KG1 (cell line): ENCODE results near the gene VTI1A.

Source experiments
- DNase-seq: peaks from one replicate; lab custom pipeline; 2025; lab: John Stamatoyannopoulos, UW

VTI1A gene

DNA sequence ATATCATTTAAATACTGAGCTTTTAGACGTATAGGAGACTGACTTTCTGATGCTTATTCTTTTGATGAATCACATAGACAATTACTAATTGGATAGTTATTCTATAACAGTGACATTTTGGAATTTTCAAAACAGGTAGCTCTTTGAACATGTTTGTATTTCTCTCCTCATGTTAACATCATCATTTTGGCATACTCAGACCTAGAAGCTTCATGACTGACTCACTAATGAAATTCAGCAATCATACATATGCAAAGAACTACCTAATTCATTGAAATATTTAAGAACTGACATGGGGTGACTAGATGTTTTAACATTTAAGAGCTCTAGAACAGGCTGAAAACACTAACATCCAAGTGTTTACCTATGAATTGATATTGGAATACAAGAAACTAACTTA lies 192.3 kb downstream of the VTI1A start:
- DNase-seq = no peak

- DNase-seq = no peak
Observed at GRCh38 chr10:112640638-112641037, 193.6 kb downstream of the VTI1A start.

DNA sequence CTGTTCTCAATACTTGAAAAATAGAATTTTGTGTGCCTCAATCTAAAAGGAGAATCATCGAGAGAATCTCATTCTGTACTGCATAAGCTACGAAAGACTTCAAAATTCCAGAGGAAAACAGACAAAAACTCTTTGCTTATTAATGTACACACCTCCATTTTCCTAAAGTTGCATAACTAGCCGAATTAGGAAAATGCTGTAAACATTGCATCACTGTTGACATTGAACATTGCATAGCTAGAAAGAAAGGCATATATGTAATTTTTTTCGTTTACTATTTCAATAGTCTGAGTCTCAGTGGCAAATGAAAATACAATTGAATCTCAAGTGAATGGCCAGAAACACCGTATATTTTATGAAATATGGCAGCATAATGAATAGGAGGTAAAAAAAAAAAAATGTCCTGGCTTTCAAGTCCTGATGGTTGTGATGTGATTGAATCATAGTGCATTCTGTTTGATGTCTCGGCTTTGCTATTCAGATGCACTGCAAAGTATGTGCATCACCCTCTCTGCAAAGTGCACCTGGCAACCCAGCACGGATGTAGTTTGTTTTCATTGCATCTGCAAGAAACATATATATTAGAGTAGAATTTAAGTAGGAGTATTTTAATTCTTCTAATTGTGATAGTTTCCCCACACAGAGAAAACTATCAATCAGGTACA lies 196.7 kb downstream of the VTI1A start:
- no peak for DNase-seq

DNA sequence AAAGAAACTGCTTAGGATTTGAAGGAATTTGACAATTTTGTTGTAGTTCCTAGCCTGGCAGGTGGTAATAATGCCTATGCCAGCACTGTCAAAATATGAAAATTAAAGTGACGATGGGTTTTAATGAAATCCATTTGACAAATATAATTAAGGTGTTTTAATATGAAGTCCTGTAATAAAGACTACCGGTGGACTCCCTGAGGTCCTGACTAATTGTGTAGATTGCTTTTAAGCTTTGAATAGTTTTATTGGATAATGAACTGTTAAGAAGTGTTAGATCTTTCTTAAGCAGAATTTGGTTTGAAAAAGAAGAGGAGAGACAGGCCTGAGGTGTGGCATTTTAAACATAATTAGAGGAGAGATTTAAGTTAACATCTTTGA lies 197.2 kb downstream of the VTI1A start:
- no peak for DNase-seq

GRCh38 chr10:112649006-112649821 lies 202.2 kb downstream of the VTI1A start:
- DNase-seq = no peak

DNA sequence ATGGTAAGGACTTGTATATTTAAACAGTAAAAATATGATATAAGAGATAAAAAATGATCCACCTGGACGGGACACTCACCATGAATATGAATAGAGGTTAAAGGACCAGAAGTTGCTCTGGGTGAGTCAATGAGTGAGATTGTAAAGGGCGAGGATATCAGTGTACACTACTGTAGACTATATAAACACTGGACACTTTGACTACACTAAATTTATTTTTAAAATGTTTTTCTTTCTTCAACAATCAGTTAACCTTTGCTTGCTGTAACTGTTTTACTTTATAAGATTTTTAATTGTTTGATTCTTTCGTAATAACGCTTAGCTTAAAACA lies 202.8 kb downstream of the VTI1A start:
- no peak for DNase-seq

GRCh38 chr10:112650588-112651030 lies 203.6 kb downstream of the VTI1A start:
- no peak for DNase-seq

- no peak for DNase-seq
Observed at GRCh38 chr10:112653215-112653614, 206.2 kb downstream of the VTI1A start.

DNA sequence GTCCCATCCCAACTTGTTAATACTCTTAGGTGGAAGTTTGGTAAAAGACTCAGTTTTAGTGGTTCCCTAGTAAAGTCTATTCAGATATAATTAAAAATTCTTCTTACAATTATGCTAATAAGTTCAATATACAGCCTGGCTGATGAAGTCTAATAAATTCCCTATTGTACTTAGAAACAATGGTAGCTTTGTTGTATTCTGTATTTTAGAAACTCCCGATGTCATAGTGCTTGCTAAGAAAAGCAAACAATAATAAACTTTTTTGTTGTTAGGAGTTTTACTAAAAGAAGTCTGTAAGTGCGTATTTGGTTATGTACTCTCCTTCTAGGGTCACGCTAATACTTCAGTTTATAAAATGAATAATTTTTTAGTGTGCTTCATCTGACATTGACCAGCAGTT lies 206.8 kb downstream of the VTI1A start:
- DNase-seq = no peak

DNA sequence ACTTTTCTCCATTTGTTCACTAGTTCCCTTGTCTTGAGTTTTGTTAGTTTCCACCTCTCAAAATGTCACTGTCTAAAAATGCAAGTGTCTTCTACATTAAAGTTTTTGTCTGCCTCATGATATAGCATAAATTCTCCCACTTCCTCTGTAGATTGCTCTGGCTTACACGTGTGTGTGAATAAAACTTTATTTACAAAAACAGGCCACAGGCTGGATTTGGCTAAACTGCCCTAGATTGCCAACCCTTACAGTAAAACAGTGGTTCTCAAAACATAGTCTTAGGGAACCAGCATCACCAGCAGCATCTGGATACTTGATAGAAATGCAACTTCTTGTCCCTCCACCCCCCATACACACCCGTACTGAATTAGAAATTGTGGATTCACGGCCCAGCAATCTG lies 207.8 kb downstream of the VTI1A start:
- DNase-seq = no peak

DNA sequence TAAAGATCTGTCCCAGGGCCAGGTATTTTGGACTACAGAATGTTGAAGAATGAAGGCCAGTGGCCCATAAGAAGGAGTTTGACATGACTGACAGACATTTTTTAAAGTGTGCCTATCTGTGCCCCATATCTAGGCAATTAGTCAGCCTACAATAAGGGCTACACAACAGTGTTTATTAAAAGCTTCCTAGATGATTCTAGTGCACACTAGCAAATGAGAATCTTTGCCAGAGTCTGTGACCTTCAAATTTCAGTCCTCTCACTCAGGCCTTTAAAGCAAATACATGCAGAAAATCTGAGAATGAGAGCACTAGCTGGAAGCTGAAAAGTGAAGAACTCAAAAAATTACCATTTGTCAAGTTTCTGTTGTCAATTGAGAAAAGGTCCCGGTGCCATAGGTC lies 208.7 kb downstream of the VTI1A start:
- no peak for DNase-seq

GRCh38 chr10:112658465-112658864 lies 211.4 kb downstream of the VTI1A start:
- no peak for DNase-seq

- DNase-seq = no peak
Observed at GRCh38 chr10:112658900-112659638, 212.1 kb downstream of the VTI1A start.

- no peak for DNase-seq
Observed at GRCh38 chr10:112663234-112664125, 216.5 kb downstream of the VTI1A start.

DNA sequence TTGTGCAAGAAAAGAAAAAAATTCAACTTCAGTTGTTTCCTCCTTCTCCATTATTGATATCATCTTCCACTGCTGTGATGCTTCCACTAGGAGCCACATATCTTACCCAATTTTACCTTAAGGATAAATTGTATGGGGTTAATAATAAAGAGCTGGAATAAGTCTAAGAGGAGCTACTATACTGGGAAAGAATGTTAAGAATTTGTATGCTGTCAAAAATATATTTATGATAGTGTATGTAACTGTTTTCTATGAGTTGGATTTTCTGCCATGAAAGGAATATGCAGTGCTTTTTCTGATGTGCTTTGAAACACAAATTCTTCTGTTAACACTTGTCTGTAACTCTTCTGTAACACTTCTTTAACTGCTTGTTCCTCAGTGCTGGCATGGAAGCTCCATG lies 219.1 kb downstream of the VTI1A start:
- DNase-seq = no peak

DNA sequence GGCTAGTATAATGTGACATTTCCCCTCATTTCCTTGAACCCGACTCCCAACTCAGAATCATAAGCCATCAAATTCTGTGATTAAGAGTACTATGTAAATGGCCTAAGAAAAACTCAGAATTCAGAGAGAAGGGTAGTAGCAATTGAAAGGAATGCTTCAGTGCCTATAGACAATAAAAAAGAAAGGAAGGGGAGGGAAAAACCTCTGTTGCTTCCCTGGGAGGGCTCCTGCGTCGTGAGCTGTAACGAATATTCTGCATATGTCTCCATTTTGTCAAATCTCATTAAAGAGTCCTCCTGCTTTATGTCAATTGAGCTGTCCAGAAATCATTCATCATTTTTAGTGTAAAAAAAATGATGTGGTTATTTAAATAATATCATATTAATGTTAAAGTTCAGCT lies 223.0 kb downstream of the VTI1A start:
- DNase-seq = no peak

GRCh38 chr10:112671743-112672142 lies 224.7 kb downstream of the VTI1A start:
- DNase-seq = no peak

DNA sequence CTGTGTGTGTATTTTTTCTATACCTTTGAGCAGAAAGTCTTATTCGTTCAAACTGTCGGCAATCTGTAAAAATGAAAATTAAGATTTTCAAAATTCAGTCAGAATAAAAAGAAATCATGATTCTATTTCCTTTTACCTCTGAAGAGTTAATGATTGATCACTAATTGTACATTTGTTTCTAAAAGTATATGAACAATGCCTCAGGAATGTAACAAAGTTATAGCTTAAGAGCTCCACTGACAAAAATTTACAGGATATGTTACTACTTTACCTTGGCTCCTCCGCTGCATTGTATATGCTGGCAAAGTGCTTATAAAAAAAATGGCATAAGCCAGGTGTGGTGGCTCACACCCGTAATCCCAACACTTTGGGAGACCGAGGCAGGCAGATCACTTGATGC lies 225.7 kb downstream of the VTI1A start:
- no peak for DNase-seq

- no peak for DNase-seq
Observed at GRCh38 chr10:112675560-112676083, 228.6 kb downstream of the VTI1A start.

DNA sequence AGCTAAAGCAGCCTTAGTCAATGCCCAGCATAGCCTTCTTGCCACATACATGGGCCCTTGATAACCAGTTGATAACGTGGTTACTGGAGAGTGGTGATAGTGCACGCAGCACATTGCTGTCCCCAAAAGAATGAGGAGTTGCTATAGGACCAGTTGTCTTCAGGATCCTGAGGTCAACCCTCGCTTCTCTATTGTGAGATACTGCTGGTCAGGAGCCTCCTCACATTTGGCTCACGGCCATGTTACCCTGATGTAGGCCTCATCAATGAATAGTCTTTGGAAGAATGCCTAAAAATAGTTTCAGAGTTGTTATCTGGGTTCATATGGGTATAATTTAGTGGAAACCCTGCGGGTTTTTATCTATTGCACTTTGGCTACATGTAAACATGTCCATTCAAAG lies 230.7 kb downstream of the VTI1A start:
- no peak for DNase-seq

- DNase-seq = no peak
Observed at GRCh38 chr10:112678581-112678980, 231.6 kb downstream of the VTI1A start.

GRCh38 chr10:112678987-112679386 lies 232.0 kb downstream of the VTI1A start:
- DNase-seq = no peak
